Activated T-cell treated with anti-CD3 and anti-CD28 coated beads for 48 hours (primary cell): ENCODE measurements around the gene PLEKHA6.
A peak's percentile ranks its signal among the peaks of the same experiment; 100 is the strongest.
"Not testable (repeated sequence)": the region's sequence is repeated elsewhere in the genome, so short reads cannot be mapped to it uniquely, and the experiment has no call there.

Experiments used
- DNase-seq: peaks from one replicate; pipeline ENCODE4 v3.0.0-alpha.2; 2020; ENCODE audit warnings: low read depth

Gene PLEKHA6

DNA sequence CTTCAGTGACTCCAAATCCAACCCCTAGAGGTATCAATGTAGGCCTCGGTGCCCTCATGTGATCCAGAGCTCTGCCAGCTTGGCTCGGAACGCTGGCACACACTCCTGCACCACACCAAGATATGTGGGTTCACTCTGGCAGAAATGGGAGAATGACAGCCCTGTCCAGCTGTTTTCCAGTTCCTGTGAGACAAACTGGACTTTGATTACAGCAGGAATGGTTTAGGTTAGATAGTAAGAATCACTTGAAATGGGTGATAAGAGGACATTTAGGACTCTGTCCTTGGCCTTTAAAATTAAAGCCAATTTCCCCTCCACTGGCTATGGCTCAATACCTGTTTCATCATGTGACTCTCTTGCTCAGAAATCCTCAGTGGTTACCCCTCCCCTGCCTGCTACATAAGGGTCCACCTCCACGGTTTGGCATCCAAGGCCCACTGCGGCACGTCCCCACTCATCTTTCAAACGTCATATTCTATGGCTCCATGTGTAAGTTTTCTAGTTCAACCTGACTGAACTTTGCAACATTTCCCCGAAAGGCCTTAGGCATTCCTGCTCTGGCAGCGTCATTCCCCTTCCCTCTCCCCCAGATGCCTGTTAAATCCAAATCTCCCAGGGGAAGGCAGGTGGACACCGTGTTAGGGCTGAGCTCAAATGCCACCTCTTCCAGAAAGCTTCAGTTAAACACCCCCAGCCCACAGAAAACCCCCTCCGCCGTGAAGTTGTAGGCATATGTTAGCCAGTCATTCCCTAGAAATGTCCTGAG lies 44.7 kb downstream of the PLEKHA6 start:
- no peak for DNase-seq

DNA sequence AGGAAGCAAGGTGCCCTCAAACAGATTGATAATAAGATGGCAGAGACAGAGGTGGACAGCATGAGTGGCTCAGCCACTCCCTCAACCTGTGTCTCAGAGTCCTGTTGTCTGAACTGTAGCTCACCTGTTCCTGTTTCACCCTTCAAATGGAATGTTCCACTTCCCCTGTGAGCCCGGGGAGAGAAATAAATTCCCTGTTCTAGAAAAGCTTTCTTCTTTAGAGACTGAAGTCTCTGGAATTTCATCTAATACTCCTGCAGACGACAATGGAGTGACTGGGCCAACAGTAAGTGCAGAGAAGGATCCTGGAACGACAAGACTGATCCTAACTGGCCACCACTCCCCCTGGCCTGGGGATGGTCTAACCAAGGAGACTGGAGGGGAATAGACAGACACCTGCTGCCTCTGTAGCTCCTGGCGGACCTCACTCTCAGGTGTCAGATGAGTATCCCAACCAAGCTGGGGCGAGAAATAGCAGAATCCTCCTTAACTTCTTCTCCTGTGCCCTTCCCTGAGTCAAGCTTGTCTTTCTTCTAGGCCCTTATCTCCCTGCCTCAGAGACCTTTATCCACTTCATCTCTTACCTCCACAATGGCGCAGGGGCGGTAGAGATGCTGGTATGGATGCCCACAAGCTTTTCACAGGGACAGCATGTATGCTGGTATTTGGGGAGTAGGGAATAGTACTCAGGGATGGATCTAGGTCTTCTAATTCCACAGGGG lies 45.4 kb downstream of the PLEKHA6 start:
- no peak for DNase-seq

DNA sequence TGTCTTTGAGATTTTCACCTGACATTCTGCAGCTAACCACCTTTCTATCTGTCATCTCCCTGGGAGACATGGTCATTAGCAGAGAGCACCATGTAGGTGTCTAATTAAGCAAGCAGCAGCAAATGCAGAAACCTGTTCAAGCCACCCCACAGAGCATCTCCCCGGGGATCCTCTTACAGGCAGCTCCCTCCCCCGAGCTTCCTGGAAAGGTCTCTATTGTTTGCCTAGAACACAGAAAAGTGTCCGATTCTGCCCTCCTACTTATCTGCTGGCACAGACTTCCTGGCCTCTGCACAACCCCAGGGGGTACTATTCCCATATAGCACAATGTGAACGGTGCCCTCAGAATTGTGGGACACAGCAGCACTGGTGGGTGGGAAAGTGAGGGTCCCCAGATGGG lies 46.1 kb downstream of the PLEKHA6 start:
- DNase-seq = no peak

DNA sequence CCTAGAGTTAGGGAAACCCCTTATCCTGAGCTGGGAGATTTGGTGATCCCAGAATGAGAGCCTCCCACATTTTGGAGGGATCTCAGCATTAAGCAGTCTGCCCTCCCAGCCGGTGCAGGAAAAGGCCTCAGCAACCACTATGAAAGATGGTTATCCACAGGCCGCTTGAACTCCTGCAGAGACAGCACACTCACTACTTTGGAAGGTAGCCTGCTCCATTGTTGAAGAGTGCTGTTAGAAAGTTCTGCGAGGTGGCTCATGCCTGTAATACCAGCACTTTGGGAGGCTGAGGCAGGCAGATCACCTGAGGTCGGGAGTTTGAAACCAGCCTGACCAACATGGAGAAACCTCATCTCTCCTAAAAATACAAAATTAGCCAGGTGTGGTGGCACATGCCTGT lies 48.8 kb downstream of the PLEKHA6 start:
- DNase-seq = not testable (repeated sequence)

DNA sequence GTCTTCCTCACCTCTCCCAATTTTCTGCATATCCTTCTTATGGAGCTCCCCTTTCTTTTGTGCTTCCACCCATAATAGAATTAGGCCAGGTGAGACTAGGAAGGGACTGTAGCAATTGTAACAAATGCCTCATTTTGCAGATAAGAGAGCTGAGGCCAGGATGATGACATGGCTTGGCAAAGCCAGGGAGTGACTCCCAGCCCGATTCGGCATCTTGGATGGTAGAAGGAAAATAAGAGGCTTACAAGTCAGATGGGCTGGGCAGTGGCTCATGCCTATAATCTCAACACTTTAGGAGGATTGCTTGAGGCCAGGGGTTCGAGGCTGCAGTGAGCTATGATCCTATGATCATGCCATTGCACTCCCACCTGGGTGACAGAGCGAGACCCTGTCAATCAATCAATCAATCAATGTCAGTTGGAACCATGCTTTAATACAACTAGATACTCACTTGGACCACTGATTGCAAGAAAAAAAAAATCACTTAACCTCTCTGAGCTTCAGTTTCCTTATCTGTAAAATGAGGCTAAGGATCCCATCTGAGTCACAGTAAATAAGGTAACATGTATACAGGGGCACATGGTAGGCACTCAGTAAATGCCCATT lies 51.6 kb downstream of the PLEKHA6 start:
- no peak for DNase-seq

DNA sequence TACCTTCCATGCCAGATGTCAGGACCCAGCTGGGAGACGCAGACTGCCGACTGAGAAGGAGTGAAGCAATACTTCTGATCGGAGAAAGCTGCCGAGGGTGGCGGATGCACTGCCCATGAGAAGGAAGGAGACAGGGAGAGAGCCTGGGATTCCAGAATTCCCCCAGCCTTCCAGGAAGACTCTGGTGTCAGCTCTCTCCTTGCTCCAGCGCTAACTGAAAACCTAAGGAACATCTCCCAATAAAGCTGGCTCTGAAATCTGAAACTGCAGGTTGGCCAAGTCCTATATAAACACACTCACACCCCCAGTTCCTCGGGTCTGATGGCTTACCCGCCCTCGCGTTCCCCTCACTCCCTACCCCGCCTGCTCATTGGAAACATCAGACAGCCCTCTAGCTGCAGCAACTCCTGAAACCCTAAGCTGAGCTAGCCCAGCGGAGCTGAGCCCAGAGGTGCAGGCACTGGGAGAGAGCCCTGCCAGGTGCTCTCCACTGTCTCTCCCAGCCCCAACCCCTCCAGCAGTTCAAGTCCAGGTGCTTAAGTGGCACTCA lies 52.3 kb downstream of the PLEKHA6 start:
- DNase-seq = no peak

DNA sequence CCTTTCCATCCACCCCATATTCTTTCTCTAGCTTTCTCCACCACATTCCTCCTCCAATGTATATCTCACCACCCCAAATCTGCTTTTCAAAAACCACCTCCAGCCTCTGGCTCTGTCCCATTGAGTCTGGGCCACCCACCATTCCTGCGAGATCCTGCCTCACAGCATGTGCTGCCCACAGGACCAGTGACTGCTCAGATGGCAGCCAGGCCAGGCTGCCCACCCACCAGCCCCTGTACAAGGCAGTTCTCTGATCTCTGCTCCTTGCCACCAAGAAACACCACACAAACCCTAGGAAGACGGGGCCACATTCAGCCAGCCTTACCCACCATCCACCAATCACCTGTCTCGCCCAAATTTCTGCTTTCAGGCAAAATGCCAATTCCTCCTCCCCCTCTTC lies 53.7 kb downstream of the PLEKHA6 start:
- no peak for DNase-seq

DNA sequence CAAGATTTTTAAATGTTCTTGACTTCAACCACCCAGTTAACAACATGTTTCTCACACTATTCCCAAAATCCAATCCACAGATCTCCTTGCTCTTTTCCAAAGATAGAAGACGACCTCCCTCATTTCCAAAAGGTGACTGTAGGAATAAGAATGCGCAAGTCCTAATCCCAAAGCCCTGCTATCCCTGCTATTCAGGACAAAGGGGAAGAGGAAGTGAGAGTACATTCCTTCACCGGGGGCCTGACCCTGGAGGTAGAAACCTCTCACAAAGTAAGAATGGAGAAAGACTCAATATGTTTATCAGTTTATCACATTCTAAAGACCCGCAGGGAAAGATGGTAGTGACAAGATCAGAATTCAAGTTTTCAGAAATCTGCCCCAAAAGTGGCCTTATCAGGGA lies 55.7 kb downstream of the PLEKHA6 start:
- no peak for DNase-seq

DNA sequence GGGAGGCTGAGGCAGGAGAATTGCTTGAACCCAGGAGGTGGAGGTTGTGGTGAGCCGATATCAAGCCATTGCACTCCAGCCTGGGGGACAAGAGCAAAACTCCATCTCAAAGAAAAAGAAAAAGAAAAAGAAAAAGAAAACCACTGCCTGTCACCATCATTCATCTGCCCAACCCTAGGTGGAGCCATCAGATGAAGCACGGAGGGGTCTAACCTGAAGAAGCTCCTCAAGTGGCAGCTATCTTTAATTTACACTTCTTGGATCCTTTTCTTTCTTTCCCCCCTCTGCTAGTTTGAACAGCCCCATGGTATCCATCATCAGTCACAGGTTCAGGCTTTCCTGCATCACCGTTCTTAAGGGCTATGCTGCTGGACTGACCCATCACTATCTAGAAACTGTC lies 57.0 kb downstream of the PLEKHA6 start:
- no peak for DNase-seq

DNA sequence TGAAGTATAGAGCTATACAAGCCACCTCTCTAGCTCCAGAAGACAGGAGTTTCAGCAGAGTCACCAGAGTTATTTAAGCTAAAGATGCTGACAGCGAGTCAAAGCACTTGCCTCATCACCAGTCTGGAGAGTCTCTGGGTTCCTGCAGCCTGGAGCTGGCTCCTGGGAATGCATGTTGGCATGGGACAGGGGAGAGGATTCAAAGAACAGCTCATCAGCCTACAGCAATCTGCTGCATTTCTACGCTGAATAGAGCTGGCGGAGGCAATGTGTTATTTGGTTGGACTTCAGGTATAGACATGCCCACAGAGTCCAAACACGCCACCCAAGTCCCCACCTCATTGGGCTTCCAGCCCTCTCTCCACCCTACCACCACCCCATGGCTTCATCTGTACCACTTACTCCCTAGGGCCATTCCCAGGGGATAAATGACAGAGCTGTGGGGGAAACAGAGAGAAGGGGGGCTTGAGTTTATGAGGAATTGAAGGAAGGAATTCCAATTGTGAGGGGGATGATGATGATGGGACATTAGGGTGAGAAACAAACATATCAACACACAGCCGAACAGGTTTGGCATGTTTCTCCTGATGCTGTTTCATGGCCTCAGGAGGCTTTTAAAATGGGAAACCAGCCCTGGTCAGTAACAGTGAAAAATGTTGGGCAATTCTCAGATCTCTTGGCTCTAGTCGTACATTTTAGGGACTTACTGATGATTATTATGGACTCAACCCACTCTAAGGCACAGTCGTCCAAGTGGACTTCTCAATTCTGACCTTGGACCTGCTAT lies 58.4 kb downstream of the PLEKHA6 start:
- DNase-seq = no peak

DNA sequence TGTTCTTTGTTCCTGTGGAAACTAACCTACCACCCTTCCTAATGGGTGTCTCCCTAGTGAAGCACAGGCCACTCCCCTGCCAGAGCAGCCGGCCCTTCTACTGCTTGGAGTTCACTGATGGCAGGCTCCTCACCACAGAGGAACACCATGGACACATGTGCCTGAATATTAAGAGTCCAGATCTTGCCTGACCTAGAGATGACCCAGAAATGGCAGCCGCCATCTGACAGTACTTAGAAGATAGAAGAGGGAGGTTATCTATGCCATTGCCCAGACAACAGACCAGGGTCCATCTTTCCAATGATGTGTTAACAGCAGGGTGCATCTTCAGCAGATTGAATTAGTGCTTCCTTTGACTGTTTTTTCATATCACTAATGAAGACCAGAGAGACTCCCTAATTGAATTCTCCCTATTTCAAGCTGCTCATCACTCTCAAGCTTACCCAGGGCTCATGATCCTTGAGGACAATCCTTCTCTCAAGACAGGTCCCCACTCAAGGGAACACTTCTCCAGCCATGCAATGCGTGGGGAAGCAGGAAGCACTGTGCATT lies 59.8 kb downstream of the PLEKHA6 start:
- no peak for DNase-seq

DNA sequence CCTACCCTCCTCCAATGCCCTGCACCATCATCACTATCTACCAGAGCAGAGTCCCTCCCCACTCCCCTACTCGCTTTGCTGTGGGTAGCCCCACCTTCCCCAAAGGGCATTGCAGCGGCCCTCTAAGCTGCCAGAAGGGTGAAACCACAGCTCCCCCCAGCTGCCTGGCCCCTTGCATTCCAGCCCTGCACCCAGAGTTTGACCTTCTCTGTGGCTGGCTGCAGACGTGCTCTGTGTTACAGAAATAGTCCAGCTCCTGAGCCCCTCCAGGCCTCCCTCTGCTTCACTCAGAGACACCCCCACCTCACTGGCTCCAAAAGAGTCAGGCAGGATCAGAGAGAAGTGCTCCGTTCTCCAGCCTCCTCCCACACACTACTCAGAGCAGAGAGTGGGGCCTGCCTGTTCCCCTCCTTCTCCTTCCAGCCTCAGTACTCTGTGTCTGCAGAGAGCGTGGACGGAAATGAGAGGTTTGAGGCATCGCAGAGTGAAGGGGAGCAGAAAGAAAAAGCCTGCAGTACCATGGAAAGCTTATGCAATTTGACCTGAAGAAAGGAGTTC lies 63.2 kb downstream of the PLEKHA6 start:
- no peak for DNase-seq

DNA sequence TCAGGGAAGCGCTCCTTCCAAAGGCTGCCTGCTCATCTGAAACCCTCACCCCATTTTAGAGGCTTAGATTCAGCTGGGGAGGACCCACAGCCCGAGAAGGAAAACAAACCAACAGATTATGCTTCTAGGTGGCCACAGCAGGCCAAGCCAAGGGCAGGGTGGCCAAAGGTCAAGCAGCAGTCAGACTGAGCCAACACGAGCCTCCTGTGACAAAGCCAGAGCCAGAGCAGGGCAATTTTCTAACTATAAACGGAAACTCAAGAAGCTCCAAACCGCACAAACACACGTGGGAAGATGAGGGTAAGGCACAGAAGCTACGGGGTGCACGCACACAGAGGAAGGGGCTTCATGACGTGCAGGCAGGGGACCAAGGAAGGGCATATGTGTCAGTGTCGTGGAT lies 64.1 kb downstream of the PLEKHA6 start:
- no peak for DNase-seq

DNA sequence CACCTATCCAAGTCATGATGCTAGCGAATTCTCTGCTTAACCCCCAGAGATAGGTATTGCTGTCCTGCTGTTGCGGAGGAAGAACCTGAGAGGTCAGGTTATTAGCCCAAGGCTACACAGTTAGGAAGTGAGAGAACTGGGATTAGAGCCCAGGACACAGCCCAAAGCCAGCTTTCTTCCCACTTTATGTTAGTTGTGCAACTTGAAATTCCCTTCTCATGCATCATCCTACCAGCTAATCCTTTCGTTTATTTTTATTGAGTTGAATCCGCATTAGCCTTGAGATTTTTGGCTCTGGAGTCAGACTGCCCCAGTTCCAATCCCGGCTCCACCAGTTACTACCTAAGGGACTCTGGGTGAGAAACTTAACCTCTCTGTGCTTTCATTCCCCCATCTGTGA lies 65.4 kb downstream of the PLEKHA6 start:
- DNase-seq = no peak

DNA sequence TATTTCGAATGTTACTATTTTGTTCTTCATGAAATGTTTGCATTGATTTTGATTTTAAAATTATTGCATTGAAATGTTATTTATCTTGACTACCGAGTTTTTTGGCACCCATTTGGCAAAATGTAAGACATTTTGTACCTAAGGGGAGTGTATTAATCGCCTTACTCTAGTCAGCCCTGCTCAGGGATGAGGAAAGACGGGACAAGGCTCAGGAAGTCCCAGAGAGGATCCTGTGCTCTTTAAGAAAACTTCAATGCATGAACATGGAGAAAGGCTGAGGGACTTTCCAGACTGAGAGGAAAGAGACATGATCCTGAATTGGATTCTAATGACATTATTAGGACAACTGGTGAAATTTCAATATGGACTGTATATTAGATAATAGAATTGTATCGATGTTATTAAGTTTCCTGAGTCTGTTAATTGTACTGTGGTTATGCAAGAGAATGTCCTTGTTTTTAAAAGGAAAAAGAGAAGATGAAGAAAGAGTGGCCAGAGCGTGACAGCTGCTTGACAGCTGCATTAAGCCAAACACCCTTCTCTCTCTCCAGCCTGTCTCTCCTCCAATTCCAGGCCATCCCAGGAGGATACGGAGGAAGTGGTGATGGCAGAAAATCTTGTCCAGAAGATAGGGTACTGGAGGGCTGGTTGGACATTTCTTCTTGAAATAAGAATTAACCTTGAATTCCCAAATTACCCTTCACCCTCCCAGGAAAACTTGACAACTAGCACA lies 66.0 kb downstream of the PLEKHA6 start:
- no peak for DNase-seq

DNA sequence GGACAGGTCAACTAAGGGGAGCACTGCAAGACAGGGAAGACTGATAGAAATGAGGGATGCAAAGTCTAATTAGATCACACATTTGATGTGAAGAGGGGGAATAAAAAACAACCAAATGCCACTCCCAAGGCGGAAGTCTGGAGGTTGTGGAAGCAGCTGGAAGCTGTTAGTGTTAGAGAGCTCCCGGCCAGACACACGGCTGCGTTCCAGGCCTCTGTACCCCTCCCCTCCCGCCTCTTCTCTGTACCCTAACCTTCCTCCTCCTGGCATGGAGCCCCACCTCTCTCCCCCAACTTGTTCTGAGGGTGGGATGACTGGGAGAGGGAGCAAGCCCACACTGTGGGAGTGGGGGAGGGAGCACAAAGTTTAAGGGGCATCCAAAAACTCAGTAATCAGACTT lies 67.0 kb downstream of the PLEKHA6 start:
- no peak for DNase-seq

DNA sequence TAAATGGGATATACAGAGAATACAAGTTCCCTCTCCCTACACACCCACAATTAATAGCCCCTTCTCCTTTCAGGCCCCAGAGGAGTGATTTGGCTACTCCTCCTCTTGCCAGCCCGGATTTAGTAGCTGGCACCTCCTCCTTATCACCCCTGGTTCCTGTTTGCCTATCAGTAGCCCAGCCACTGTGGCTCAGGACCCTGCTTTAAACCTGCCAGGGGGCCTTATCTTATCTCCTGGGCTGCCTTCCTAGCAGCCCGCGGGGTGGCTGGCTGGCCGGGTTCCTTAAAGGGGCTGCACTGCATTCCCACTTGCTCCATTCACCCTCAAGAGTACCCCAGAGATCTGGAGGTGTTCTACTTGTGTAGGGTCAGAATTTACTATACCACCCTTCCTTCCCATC lies 70.4 kb downstream of the PLEKHA6 start:
- no peak for DNase-seq

DNA sequence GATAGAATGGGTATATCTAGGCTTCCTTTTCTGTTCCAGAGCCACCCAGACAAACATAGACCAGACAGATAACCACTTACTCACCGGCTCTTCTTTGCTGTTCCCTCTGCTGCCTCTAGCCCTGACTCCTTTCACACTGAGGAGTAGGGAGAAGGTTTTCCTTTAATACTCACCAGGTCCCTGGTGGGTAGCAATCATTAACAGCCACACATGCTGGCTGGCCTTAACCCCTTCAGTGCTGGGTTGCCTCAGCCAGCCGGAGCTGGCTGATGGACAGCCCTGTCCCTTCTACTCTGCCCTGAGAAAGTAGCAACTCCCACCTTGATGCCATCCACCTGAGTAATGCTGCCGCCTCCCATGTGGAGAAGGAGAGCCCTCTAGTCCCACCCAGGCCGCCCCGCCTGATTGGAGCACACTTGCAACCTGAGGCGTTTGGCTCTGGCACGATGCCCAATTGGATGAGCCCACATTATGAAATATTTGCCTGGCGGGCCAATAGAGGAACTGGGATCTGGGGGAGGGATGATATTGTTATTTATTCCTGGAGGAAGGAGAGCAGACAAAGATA lies 71.6 kb downstream of the PLEKHA6 start:
- DNase-seq = no peak

DNA sequence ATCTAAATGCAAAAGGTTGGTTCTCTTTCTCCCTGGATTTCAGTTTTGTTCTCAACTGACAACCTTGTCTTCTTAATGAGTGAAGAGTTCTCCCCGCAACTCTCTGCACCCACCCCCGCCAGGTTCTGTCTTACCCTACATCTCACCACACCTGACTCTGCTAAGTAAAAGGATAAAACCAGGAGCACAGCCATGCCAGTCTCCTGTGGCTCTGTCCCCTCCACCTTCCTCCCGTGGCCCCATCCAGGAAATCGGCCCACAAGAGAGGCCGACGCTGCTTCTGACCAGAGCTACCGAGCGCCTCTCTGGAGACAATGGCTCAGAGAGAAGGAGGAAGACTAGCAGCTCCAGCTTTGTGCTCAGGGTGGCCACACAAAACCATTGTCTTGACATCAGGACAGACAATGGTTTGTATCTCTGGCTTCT lies 72.2 kb downstream of the PLEKHA6 start:
- no peak for DNase-seq

DNA sequence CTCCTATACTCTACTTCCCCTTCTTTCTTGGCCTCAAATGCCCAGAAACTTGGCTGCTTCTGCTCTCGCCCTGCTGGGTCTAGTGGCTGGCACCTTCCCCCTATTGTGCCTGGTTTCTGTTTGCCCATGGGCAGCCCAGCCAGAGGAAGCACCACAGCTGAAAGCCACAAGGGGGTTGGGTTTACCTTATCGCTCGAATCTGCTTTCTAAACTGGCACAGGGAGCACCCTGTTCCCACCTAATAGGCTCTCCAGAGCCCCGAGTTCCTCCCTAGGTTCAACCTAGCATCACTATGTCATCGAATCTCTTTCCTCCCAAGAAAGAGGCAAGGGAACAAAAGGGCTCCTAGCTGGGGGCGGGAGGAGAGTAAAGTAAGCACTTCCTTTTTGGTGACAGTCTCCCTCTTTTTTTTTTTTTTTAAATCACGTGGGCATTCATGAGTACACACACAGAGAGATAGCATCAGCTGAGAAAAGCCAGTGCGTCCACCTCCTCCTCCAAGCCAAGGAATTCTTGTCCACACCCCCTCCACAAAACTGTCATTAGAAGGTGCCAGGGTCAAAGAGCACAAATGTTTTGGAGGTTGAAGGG lies 72.8 kb downstream of the PLEKHA6 start:
- DNase-seq = peak; percentile 11
